Stimulated activated CD8-positive, alpha-beta memory T cell treated with anti-CD3 and anti-CD28 coated beads, Interleukin-4, amount 100 ng/mL, for 4 hours (primary cell): ENCODE results near the gene BTBD6.

Experiments
- DNase-seq, 2 donors: peaks; one replicate each; pipeline ENCODE4 v3.0.0-alpha.2; 2020; ENCODE audit warnings: low read depth in 2 of 2, low spot score in 1 of 2

The BTBD6 gene

GRCh38 chr14:105248368-105249181 is at the start of gene BTBD6:
TSS of gene BTBD6 (plus strand) at chr14:105248533. CDS start at chr14:105248712, 179 bp downstream.
- peak; percentile 67 to 75 for DNase-seq

- DNase-seq, result no peak
Observed at GRCh38 chr14:105198588-105198987, 49.7 kb upstream of the BTBD6 start.

- no peak for DNase-seq
Observed at GRCh38 chr14:105199093-105199492, 49.2 kb upstream of the BTBD6 start.

- no peak for DNase-seq
Observed at GRCh38 chr14:105200074-105200473, 48.3 kb upstream of the BTBD6 start.

- no peak for DNase-seq
Observed at GRCh38 chr14:105200641-105201040, 47.7 kb upstream of the BTBD6 start.

GRCh38 chr14:105201156-105201924 is 47.0 kb upstream of the BTBD6 start:
- no peak for DNase-seq

- DNase-seq, result no peak
Observed at GRCh38 chr14:105201925-105202513, 46.3 kb upstream of the BTBD6 start.

- DNase-seq, result peak; percentile 22 to 26
Observed at GRCh38 chr14:105203057-105203531, 45.2 kb upstream of the BTBD6 start.

- DNase-seq, result no peak
Observed at GRCh38 chr14:105203701-105204100, 44.6 kb upstream of the BTBD6 start.

GRCh38 chr14:105204206-105204930 is 44.0 kb upstream of the BTBD6 start:
- no peak for DNase-seq

GRCh38 chr14:105204931-105205672 is 43.2 kb upstream of the BTBD6 start:
- DNase-seq, result no peak

- no peak for DNase-seq
Observed at GRCh38 chr14:105205673-105206208, 42.6 kb upstream of the BTBD6 start.

GRCh38 chr14:105206873-105207272 is 41.5 kb upstream of the BTBD6 start:
- DNase-seq, result no peak

- DNase-seq, result no peak
Observed at GRCh38 chr14:105207460-105207901, 40.9 kb upstream of the BTBD6 start.

GRCh38 chr14:105207996-105208737 is 40.2 kb upstream of the BTBD6 start:
- DNase-seq, result no peak

- DNase-seq, result no peak
Observed at GRCh38 chr14:105208738-105209075, 39.6 kb upstream of the BTBD6 start.

- no peak for DNase-seq
Observed at GRCh38 chr14:105209091-105209490, 39.2 kb upstream of the BTBD6 start.

GRCh38 chr14:105209646-105210045 is 38.7 kb upstream of the BTBD6 start:
- DNase-seq, result no peak

GRCh38 chr14:105210266-105211025 is 37.9 kb upstream of the BTBD6 start:
- DNase-seq, result no peak
